Endothelial cell of umbilical vein (primary cell): ENCODE results near the gene TMEM63B.

Experiments
- EZH2 ChIP-seq: IDR thresholded peaks from 2 replicates; pipeline ENCODE4 v1.6.1; 2012; ENCODE audit warnings: borderline replicate concordance, low read depth, mild to moderate bottlenecking, moderate library complexity, low read length, inconsistent platforms; ENCODE audit not compliant: severe bottlenecking
- POLR2A ChIP-seq: IDR thresholded peaks from 2 replicates; pipeline ENCODE4 v1.6.1; 2012; ENCODE audit warnings: low read depth, mild to moderate bottlenecking, control low read depth, low read length
- POLR2AphosphoS5 ChIP-seq: IDR thresholded peaks from 2 replicates; pipeline ENCODE4 v1.6.1; 2012; ENCODE audit warnings: low read depth, mild to moderate bottlenecking, control low read depth, low read length, moderate library complexity; ENCODE audit not compliant: insufficient read depth
- TF ChIP-seq, protein P1 (sequence below), 2 donors: IDR thresholded peaks; 1 replicate in 1 of 2; 2 replicates in 1 of 2; pipeline ENCODE4 v1.5.1; 2011; ENCODE audit warnings: low read length in 2 of 2, mild to moderate bottlenecking in 2 of 2, moderate library complexity in 2 of 2, control low read depth in 1 of 2, inconsistent platforms in 1 of 2, low read depth in 1 of 2; ENCODE audit not compliant: insufficient read depth in 1 of 2; ENCODE audit errors: extremely low read depth in 1 of 2
- TF ChIP-seq, protein P2 (sequence below): IDR thresholded peaks from 2 replicates; pipeline ENCODE4 v1.6.1; 2011; ENCODE audit not compliant: insufficient read depth, insufficient read length

DNA sequence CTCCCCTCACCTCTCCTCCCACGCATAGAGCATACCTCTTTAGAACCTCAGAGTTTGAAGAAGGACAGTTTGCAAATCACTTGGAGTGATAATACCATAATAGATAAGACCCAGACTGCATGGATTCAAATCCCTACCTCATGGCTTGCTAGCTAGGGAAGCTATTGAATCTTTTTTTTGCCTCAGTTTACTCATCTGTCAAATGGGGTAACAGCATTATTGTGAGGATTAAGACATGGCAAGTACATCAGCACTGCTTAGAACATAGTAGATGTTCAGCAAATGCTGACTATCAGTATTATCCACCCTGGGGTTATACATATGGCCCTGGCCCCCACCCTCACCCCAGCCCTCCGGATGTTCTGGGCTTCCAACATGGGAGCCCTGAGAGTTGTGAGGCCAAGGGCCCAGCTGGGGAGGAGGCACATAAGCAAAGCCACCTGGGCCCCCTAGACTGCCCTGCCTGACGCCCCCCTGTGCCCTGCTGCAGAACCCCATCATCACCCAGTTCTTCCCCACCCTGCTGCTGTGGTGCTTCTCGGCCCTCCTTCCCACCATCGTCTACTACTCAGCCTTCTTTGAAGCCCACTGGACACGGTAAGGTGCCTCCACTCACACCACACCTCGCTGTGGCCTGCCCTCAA lies 22.1 kb downstream of the TMEM63B start:
- TF ChIP-seq, protein P1, sequence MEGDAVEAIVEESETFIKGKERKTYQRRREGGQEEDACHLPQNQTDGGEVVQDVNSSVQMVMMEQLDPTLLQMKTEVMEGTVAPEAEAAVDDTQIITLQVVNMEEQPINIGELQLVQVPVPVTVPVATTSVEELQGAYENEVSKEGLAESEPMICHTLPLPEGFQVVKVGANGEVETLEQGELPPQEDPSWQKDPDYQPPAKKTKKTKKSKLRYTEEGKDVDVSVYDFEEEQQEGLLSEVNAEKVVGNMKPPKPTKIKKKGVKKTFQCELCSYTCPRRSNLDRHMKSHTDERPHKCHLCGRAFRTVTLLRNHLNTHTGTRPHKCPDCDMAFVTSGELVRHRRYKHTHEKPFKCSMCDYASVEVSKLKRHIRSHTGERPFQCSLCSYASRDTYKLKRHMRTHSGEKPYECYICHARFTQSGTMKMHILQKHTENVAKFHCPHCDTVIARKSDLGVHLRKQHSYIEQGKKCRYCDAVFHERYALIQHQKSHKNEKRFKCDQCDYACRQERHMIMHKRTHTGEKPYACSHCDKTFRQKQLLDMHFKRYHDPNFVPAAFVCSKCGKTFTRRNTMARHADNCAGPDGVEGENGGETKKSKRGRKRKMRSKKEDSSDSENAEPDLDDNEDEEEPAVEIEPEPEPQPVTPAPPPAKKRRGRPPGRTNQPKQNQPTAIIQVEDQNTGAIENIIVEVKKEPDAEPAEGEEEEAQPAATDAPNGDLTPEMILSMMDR (IDR thresholded peaks at IDR 0.05; ENCODE audit: extremely low read depth in 1 of 2, insufficient read depth in 1 of 2, low read depth in 1 of 2, low read length in 2 of 2), result no peak
- no peak for TF ChIP-seq EZH2
- TF ChIP-seq, protein P2, sequence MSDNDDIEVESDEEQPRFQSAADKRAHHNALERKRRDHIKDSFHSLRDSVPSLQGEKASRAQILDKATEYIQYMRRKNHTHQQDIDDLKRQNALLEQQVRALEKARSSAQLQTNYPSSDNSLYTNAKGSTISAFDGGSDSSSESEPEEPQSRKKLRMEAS, result no peak
- no peak for TF ChIP-seq POLR2A
- no peak for TF ChIP-seq POLR2AphosphoS5
